ENCODE results near the gene UPF1.
A peak's percentile ranks its signal among the peaks of the same experiment; 100 is the strongest.
"Not testable (repeated sequence)": the region's sequence is repeated elsewhere in the genome, so short reads cannot be mapped to it uniquely, and the experiment has no call there.

UPF1 gene

DNA sequence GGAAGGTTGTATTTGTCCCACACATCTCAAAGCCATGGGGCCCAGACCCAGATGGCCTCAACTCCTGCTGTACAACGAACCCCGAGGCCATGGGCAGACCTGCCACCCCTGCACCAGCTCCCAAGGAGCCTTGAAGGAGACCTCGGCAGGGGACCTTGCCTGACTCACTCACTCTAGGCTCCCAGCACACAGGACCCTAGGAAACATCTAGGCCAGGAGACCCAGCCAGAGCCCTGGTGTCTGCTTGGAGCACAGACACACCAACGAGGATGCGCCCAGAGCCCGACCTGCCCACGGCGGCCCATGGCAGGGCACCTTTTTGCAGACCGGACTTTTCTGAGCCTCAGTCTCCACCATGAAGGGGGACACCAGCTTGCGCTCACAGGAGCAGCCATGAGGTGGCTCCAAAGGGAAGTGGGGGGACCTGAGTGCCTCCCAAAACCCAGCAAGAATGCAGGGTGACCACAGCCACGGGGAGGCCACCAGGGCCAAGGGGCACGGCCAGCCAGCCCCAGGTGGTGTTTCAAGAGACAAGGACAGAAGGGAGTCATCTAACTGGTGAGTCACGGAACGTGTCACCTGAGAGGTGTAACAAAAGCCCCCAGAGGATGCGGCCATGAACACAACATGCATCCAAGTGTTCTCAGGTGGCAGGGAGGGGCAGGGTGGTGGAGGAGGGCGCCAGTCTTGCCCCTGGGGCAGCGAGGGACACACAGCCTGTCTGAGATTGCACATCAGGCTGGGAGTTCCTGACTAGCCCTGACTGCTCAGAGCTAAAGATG, 69.1 kb downstream of the UPF1 start:
- DNase-seq = no peak

DNA sequence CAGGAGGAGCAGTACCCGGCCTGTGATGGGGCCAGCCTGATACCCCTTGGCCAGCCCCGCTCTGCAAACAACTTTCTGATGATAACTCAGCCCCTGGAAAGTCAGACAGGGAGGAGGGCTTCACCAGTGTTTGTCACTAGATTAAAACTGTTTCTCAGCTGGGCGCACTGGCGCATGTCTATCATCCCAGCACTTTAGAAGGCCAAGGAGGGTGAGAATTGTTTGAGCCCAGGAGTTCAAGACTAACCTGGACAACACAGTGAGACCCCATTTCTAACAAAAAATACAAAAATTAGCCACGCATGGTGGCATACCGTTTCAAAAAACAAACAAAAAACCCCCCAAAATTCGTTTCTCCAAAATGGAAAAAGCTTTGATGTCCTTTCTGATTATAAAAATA, 69.7 kb downstream of the UPF1 start:
- DNase-seq = no peak

GRCh38 chr19:18902519-18902918, 70.8 kb downstream of the UPF1 start:
- DNase-seq = not testable (repeated sequence)

DNA sequence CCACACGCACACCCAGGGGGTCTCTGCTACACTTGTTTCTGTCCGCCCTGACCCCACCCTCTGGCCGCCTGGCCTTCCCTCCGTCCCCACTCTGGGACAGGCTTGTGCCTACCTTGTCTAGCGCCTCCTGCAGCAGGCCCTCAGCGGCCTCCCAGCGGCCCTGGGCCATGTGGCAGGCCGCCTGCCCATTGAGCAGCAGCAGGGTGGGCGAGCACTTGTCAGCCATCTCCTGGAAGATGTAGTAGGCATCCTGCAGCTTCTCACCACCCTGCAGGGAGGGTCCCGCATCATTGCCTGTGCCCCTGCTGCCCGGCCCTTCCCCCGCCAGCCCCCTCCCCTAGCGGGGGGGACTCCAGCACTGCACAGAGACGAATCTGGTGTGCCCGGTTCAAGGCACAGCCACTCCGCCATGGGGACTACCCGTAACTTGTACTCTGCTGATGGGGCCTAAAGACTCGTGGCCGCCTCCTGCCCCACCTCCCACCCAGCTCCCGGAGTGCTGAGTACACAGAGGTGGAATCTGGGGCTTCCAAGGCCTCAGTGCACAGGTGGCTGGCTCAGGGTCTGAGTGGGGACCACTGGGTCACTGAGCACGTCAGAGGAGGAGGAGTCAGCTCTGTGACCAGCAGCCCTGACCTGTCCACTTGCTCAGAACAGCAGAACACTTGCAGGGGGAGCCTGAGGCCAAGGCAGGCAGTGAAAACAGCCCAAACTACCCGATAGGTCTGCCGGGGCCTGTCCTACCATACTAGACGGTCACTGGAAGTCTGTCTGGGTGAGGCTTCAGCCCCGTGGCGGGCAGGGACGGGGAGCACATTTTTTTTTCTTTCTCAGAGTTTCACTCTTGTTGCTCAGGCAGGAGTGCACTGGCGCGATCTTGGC, 71.6 kb downstream of the UPF1 start:
- no peak for DNase-seq

DNA sequence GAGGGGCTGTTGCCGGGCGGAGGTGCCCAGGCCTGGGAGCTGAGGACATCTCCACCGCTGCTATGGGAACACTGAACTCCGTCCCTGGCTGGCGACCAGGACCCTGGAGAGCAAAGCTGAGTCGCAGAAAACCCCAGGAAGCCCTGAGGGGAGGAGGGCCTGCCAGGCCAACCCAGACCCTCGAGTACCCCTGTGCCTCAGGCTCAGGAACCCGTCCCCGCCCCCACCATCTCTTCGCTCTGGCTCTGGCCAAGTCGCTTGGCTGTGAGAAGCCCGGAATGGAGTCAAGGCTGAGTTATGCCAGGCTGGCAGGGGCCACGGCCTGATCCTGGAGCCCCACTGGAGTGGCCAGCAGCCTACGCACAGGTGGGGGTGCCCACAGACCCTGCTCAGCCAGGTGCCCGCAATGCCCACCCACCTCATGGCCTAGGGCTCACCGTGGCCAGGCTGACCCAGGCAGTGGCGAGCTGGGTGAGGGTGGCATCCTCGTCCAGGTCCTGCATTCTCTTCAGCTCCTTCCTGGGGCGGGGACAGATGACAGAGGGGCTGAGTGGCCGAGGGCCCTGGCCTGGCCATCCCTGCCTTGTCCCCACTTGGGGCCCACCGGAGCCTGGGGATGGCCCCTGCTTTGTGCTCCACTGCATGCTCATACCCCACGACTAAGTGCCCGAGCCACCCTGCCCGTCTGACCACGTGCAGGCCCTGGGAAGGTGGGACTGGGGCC, 72.7 kb downstream of the UPF1 start:
- DNase-seq = no peak

- no peak for DNase-seq
Observed at GRCh38 chr19:18905058-18905456, 73.3 kb downstream of the UPF1 start.

DNA sequence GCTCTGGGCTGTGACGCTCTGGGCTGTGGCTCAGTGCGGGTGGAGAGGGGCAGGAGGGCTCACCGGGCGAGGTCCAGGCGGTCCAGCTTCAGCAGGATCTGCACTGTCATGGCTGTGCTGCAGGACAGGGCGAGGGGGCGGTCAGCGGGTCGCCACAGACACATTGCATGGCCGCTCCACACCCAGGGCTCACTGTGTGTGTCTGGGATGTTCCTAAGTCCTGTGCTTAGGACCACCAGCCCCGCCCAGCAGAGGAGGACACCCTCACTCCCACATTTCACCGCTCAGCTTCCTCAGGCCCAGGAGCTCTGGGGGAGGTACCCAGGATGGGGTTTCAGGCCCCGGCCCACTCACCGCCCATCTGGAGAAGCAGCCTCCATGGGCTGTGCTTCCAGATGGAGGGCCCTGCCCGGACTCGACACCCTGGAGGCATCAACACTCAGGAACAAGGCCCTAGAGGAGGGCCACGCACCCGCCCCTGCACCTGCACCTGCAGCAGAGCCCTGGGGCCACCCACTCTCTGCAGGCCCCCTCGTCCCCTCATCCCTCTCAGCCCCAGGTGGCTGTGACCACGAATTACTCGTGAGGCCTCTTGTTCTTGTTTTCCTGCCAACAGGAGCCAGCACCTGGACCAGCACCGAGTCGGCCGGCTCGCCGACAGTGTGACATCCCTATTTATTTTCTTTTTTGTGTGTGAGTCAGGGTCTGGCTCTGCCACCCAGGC, 73.9 kb downstream of the UPF1 start:
- DNase-seq = no peak

GRCh38 chr19:18906605-18907519, 75.1 kb downstream of the UPF1 start:
- DNase-seq = no peak

DNA sequence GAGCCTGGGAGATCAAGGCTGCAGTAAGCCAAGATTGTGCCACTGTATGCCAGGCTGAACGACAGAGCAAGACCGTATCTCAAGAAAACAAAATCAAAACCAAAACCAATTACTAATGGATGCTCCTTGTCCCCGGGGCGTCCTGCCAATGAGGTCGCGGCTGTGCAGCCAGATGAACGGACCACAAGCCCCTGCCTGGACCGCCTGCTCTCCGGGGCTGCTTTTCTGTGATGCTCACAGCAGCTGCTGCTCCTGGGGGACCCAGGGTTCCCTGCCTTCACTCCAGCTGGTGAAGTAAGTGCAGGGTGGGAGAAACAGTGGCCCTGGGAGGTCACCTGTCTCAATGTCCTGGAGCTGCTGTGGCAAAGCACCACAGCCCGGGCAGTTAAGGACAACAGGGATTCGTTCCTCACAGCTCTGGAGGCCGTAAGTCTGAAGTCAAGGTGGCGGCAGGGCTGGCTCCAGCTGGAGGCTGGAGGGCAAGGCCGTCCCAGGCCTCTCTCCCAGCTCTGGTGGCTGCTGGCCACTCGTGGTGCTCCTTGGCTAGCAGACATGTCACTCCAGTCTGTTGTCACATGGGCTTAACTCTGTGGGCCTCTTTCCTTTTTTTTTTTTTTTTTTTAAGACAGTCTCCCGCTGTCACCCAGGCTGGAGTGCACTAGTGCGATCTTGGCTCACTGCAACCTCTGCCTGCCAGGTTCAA, 77.3 kb downstream of the UPF1 start:
- DNase-seq = no peak

DNA sequence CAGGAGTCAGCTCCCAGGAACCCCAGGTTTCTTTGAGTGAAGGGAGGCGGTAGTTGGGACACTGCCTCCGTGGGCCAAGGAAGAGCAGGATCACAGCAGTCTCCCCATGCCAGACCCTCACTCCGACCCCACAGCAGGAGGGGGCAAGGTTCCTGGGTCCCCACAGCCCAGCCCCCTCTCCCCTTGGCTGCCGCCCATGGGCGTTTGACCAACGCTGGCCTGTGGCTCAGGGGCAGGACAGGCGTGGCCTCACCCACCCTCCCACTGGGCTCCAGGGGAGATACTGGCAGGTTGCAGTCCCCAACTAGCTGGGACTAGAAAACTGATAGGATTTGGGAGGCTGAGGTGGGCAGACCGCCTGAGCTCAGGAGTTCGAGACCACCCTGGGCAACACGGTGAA, 78.3 kb downstream of the UPF1 start:
- no peak for DNase-seq

DNA sequence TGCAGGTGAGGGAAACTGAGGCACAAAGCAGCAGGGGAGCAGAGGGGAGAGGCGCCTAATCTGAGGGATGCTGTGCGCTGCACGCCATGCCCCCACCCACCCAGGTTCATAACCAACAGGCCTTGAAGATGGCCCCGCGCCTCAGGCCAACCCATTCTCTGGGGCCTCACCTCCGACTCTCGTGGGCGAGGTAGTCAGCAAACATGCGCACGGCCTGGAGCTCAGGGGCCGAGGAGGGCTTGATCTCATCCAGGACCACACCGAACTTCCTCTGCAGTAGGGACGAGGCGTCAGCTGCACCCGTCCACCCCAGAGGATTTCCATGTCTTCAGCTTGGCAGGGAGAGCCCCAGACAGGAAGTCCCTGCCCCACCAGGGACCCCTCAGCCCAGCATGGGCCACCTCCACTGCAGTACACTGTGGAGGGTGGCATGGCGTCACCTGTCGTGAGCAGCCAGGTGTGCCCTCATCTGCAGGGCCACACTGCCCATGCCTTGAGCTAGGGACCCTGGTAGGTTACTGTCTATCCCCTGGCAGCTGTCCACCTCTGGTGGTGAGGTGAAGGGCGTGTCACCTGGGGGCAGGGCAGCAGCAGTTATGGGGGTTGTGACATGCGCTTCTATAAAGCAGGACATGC, 79.2 kb downstream of the UPF1 start:
- DNase-seq = no peak

DNA sequence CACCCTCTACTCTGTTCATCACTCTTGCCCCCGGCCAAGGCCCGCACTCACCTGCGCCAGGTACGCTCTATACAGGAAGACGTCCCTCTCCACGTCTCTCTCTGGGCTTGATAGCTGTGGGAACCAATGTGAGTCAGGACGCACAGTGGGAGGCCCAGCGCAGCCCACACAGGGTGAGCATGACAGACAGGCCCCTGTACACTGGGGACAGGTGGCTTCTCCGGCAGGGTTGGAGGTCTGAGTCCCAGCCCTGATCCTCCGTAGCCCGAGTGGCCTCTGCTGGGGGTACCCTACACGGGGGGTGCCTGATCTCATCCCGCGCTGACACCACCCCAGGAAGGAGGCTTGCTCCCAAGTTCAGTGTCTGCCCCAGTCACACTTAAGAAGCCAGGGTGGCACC, 81.2 kb downstream of the UPF1 start:
- DNase-seq = no peak

- DNase-seq = no peak
Observed at GRCh38 chr19:18913466-18913865, 81.7 kb downstream of the UPF1 start.

DNA sequence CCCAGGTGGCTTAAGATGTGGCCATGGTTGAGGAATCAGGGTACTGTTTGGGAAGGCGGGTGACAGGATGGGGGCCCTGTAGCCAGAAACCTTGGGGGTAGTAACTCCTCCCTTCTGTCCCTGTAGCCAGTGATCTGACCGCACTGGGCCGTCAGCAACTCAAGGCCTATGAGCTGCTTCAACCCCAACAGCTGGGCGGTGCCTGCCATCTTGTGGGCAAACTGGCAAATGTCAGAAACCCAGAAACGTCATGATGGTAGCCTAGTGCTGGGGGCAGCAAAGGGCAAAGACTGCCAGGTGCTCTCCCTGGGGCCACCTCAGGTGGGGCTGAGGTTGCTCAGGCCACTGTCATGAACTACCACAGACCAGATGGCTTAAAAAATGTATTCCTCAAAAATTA, 83.9 kb downstream of the UPF1 start:
- peak; percentile 62 for DNase-seq

DNA sequence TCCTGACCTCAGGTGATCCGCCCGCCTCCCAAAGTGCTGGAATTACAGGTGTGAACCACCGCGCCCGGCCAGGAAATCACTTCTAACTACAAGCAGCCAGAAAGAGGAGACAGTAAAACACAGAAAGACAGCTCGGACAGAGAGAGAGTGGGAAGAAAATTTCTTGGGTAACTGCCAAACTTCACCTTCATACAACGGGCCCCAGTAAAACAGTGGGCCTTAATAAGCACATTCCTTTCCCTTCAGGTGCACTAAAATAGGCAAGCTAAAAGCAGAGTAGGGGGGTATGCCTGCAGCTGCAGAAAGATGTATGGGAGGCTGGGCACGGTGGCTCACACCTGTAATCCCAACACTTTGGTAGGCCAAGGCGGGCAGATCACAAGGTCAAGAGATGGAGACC, 85.8 kb downstream of the UPF1 start:
- not testable (repeated sequence) for DNase-seq

Measured in DMS53 (cell line).